H1 (cell line): Measurements from ENCODE around the gene FHOD1. TPM values are rescaled to one million over a fixed set of nuclear protein-coding genes. Genes with fewer than 3 reads are reported as not detected.

Experiments used
- BCL11A ChIP-seq, 2 experiments: IDR thresholded peaks; one replicate each; pipeline ENCODE4 v1.6.1; 2011; ENCODE audit warnings: low read depth in 2 of 2, low read length in 2 of 2, mild to moderate bottlenecking in 2 of 2
- CTBP2 ChIP-seq: IDR thresholded peaks from 2 replicates; pipeline ENCODE4 v1.7.0; 2011; ENCODE audit warnings: borderline replicate concordance, mild to moderate bottlenecking, moderate library complexity, mixed read lengths, low read length; ENCODE audit not compliant: insufficient read depth, insufficient read length
- HDAC2 ChIP-seq, 2 experiments: fragments of 300-600 bp in 1 of 2; sonication (generic) in 1 of 2; IDR thresholded peaks; 2 replicates each; pipeline ENCODE4 v1.6.1; 2011 to 2012; ENCODE audit warnings: low read depth in 2 of 2, low read length in 2 of 2, mild to moderate bottlenecking in 2 of 2, moderate library complexity in 2 of 2, borderline replicate concordance in 1 of 2, inconsistent platforms in 1 of 2
- NRF1 ChIP-seq: IDR thresholded peaks from 2 replicates; pipeline ENCODE4 v1.6.1; 2011; ENCODE audit warnings: mild to moderate bottlenecking, low read depth, low read length, improper control_type of control experiment
- polyA plus RNA-seq, 7 experiments: library from polyadenylated mRNA; depleted of rRNA in 3 of 7; stranded (reverse) in 5 of 7; unstranded in 2 of 7; fragments of >200 nt in 5 of 7; fragments of 200-250 nt in 2 of 7; gene quantifications; 1 replicate in 5 of 7; 2 replicates in 1 of 7; 4 replicates in 1 of 7; pipeline versions ENCODE4 v1.2.1 to v1.2.3, GENCODE V29; 2011 to 2013; ENCODE audit warnings: missing spikeins in 2 of 7, mixed read lengths in 2 of 7
- total RNA-seq: library from RNA; stranded (reverse); fragmentation: NEBNext Ultra II Directional; extraction: Animal tissue kit (Norgen Biotek cat#: 25700); gene quantifications from 2 replicates; pipeline ENCODE4 v1.2.1, GENCODE V29; 2021
- TF ChIP-seq, protein P1 (sequence below), 3 experiments: IDR thresholded peaks; 1 replicate in 2 of 3; 2 replicates in 1 of 3; pipeline versions ENCODE4 v1.5.1 to v1.6.1; 2011; ENCODE audit warnings: low read length in 3 of 3, mild to moderate bottlenecking in 3 of 3, inconsistent platforms in 2 of 3, low read depth in 1 of 3, moderate library complexity in 1 of 3; ENCODE audit not compliant: insufficient read depth in 1 of 3; ENCODE audit errors: control extremely low read depth in 1 of 3

Gene FHOD1
- total and polyA plus RNA-seq, 2 of the 8 experiments (the other 6 are each of a cell fraction or from before 2014, with no cell fraction given): 31.3 to 60.7 TPM

DNA sequence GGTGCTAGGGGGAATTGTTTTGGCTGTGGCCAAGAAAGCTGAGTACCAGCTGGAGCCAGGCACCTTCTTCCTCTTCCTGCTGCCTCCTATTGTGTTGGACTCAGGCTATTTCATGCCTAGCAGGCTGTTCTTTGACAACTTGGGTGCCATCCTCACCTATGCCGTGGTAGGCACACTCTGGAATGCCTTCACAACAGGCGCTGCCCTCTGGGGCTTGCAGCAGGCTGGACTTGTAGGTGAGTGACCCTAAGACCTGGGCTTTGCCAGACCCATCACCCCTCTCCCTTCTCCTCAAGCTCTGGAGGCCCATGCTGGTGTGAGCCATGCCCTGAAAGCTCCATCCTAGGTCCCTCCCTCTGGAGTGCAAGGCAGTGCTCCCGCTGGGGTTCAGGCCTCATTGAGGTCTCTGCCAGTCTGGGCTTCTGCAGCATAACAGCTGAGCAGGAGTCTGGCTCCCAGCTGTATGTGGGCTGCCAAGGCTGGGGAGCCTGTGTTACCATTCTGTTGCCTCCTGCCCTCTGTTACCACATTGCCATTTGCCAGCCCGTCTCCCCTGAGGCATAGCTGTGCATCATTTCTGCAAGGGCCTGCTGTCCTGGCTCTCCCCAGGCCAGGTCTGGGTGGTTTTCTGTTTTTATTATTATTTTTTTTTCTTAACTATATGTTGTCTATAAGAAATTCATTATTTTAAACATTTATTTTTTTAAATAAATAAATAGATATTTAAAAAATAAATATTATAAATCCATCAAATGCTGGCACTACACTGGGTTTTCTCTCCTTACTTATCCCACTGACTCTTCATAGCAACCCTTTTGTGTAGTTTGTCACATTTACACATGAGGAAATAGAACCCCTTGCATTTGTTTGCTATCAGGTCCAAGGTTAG is 5.6 kb upstream of the FHOD1 start (continued):
- TF ChIP-seq NRF1 (no peak), CTBP2 (no peak), HDAC2 (IDR thresholded peaks at IDR 0.05; ENCODE audit: borderline replicate concordance in 1 of 2, low read depth in 2 of 2, low read length in 2 of 2) (no peak), BCL11A (IDR thresholded peaks at IDR 0.05; ENCODE audit: low read depth in 2 of 2, low read length in 2 of 2) (no peak)
- TF ChIP-seq, protein P1, sequence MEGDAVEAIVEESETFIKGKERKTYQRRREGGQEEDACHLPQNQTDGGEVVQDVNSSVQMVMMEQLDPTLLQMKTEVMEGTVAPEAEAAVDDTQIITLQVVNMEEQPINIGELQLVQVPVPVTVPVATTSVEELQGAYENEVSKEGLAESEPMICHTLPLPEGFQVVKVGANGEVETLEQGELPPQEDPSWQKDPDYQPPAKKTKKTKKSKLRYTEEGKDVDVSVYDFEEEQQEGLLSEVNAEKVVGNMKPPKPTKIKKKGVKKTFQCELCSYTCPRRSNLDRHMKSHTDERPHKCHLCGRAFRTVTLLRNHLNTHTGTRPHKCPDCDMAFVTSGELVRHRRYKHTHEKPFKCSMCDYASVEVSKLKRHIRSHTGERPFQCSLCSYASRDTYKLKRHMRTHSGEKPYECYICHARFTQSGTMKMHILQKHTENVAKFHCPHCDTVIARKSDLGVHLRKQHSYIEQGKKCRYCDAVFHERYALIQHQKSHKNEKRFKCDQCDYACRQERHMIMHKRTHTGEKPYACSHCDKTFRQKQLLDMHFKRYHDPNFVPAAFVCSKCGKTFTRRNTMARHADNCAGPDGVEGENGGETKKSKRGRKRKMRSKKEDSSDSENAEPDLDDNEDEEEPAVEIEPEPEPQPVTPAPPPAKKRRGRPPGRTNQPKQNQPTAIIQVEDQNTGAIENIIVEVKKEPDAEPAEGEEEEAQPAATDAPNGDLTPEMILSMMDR (IDR thresholded peaks at IDR 0.05; ENCODE audit: control extremely low read depth in 1 of 3, insufficient read depth in 1 of 3, low read depth in 1 of 3, low read length in 3 of 3): no peak
